SK-N-SH (cell line): Measurements from ENCODE around the gene OSBPL8. TPM values are rescaled to one million over a fixed set of nuclear protein-coding genes. Genes with fewer than 3 reads are reported as not detected.
A peak's percentile ranks its signal among the peaks of the same experiment; 100 is the strongest.
"Not testable (repeated sequence)": the region's sequence is repeated elsewhere in the genome, so short reads cannot be mapped to it uniquely, and the experiment has no call there.

Experiments
- CTCF ChIA-PET: fragments of 300-600, 350-600 bp; formaldehyde crosslinking; extraction: SDS; loops from one replicate; lab custom pipeline; 2021; lab: Yijun Ruan, JAX
- POLR2A ChIA-PET: fragments of 350-600 bp; sonication (Branson Sonifier 250); formaldehyde crosslinking; extraction: SDS; loops from one replicate; lab custom pipeline; 2020; ENCODE audit warnings: antibody characterized with exemption, inconsistent platforms; lab: Yijun Ruan, JAX
- DNase-seq: peaks from one replicate; pipeline ENCODE4 v3.0.0; 2012
- H2AFZ ChIP-seq: fragments of 200-600 bp; sonication (generic); 2 replicates; pipeline ENCODE4 v1.8.1; 2016; ENCODE audit warnings: antibody characterized with exemption, mild to moderate bottlenecking, low read depth
- H3F3A ChIP-seq: fragments of 200-600 bp; sonication (generic); replicated peaks from 2 replicates; pipeline ENCODE3; 2016; ENCODE audit warnings: antibody characterized with exemption, mild to moderate bottlenecking; ENCODE audit not compliant: insufficient read depth
- H3K27ac ChIP-seq, 2 experiments: fragments of 200-500 bp in 1 of 2; fragments of 200-600 bp in 1 of 2; sonication (Bioruptor generic) in 1 of 2; sonication (generic), shearing (Covaris generic) in 1 of 2; 2 replicates each; pipeline versions ENCODE4 v1.5.1 to v1.6.1; 2014 to 2016; ENCODE audit warnings: low read depth in 2 of 2, inconsistent platforms in 1 of 2, low read length in 1 of 2, mild to moderate bottlenecking in 1 of 2, mixed read lengths in 1 of 2
- H3K27me3 ChIP-seq: fragments of 200-600 bp; sonication (generic), shearing (Covaris generic); 2 replicates; pipeline ENCODE4 v1.6.1; 2016; ENCODE audit warnings: mixed run types; ENCODE audit not compliant: insufficient read depth
- H3K36me3 ChIP-seq, 2 experiments: fragments of 200-500 bp in 1 of 2; fragments of 200-600 bp in 1 of 2; sonication (Bioruptor generic) in 1 of 2; sonication (generic) in 1 of 2; replicated peaks in 1 of 2; 2 replicates each; pipeline versions ENCODE3 to v1.5.1; 2014 to 2016; ENCODE audit warnings: low read length in 1 of 2, mild to moderate bottlenecking in 1 of 2; ENCODE audit not compliant: insufficient read depth in 2 of 2, control insufficient read depth in 1 of 2
- H3K4me1 ChIP-seq, 2 experiments: fragments of 200-500 bp in 1 of 2; fragments of 200-600 bp in 1 of 2; sonication (Bioruptor generic) in 1 of 2; sonication (generic), shearing (Covaris generic) in 1 of 2; 2 replicates each; pipeline versions ENCODE4 v1.5.1 to v1.6.1; 2014 to 2016; ENCODE audit warnings: low read depth in 1 of 2, low read length in 1 of 2, mixed run types in 1 of 2; ENCODE audit not compliant: insufficient read depth in 2 of 2, control insufficient read depth in 1 of 2
- H3K4me2 ChIP-seq: fragments of 200-600 bp; sonication (generic), shearing (Covaris generic); 2 replicates; pipeline ENCODE4 v1.6.1; 2017; ENCODE audit warnings: mixed run types
- H3K4me3 ChIP-seq, 2 experiments: fragments of 200-500 bp in 1 of 2; fragments of 200-600 bp in 1 of 2; sonication (Bioruptor generic) in 1 of 2; sonication (generic), shearing (Covaris generic) in 1 of 2; 2 replicates each; pipeline versions ENCODE4 v1.5.1 to v1.8.1; 2014 to 2016; ENCODE audit warnings: low read depth in 2 of 2, inconsistent platforms in 1 of 2, low read length in 1 of 2, mild to moderate bottlenecking in 1 of 2, mixed read lengths in 1 of 2, moderate library complexity in 1 of 2
- H3K79me2 ChIP-seq: fragments of 200-600 bp; sonication (generic); 2 replicates; pipeline ENCODE4 v1.8.1; 2017; ENCODE audit warnings: mild to moderate bottlenecking; ENCODE audit not compliant: insufficient read depth
- H3K9ac ChIP-seq: fragments of 200-600 bp; sonication (generic); 2 replicates; pipeline ENCODE4 v1.6.1; 2017; ENCODE audit warnings: mixed run types
- H3K9me2 ChIP-seq: fragments of 200-600 bp; sonication (generic); 2 replicates; pipeline ENCODE4 v1.6.1; 2017; ENCODE audit warnings: mixed run types
- H3K9me3 ChIP-seq: fragments of 200-600 bp; sonication (generic); 2 replicates; pipeline ENCODE4 v1.6.1; 2017; ENCODE audit warnings: mixed run types, mild to moderate bottlenecking, moderate library complexity
- H4K20me1 ChIP-seq: fragments of 200-600 bp; sonication (generic); 2 replicates; pipeline ENCODE4 v1.6.1; 2017; ENCODE audit warnings: mild to moderate bottlenecking, mixed run types; ENCODE audit not compliant: insufficient read depth
- CHD2 ChIP-seq: fragments of 150-350 bp; IDR thresholded peaks from 2 replicates; pipeline ENCODE4 v1.6.1; 2018; ENCODE audit warnings: low read length; ENCODE audit not compliant: partially characterized antibody
- GABPA ChIP-seq: IDR thresholded peaks from 2 replicates; pipeline ENCODE4 v1.4.0; 2012; ENCODE audit warnings: low read depth, mild to moderate bottlenecking
- MEF2A ChIP-seq: IDR thresholded peaks from 2 replicates; pipeline ENCODE4 v1.4.0; 2012; ENCODE audit warnings: low read depth, borderline replicate concordance
- NFIC ChIP-seq: IDR thresholded peaks from 2 replicates; pipeline ENCODE4 v1.4.0; 2012; ENCODE audit warnings: borderline replicate concordance
- POLR2AphosphoS5 ChIP-seq: IDR thresholded peaks from 2 replicates; pipeline ENCODE4 v1.6.1; 2012; ENCODE audit warnings: low read depth, low read length
- RFX5 ChIP-seq: IDR thresholded peaks from 2 replicates; pipeline ENCODE4 v1.6.1; 2012; ENCODE audit warnings: mild to moderate bottlenecking, improper control_type of control experiment, low read length
- TCF12 ChIP-seq: IDR thresholded peaks from 2 replicates; pipeline ENCODE4 v1.4.0; 2012
- TEAD4 ChIP-seq: IDR thresholded peaks from 2 replicates; pipeline ENCODE4 v1.4.0; 2012; ENCODE audit warnings: mild to moderate bottlenecking, borderline replicate concordance; ENCODE audit not compliant: insufficient read depth
- WGBS: methylation state at CpG from one replicate; pipeline ENCODE4 v1.1.6; 2017; ENCODE audit warnings: low lambda C conversion rate; 5-methylcytosine and 5-hydroxymethylcytosine counted together
- polyA plus RNA-seq, 3 experiments: library from polyadenylated mRNA; depleted of rRNA; stranded (reverse); fragments of >200 nt; gene quantifications; 2 replicates each; pipeline ENCODE4 v1.2.3, GENCODE V29; 2012
- TF ChIP-seq, protein P1 (sequence below): fragments of 150-350 bp; IDR thresholded peaks from 2 replicates; pipeline ENCODE4 v1.6.1; 2016; ENCODE audit warnings: mild to moderate bottlenecking, low read depth, low read length
- TF ChIP-seq, protein P2 (sequence below): IDR thresholded peaks from 2 replicates; pipeline ENCODE4; 2012
- TF ChIP-seq, protein P3 (sequence below): fragments of 200-600 bp; sonication (generic); IDR thresholded peaks from 2 replicates; pipeline ENCODE4 v1.6.1; 2017; ENCODE audit warnings: antibody characterized with exemption, mild to moderate bottlenecking, moderate library complexity
- TF ChIP-seq, protein P4 (sequence below): IDR thresholded peaks from 2 replicates; pipeline ENCODE4 v1.4.0; 2012; ENCODE audit warnings: low read depth, borderline replicate concordance
- TF ChIP-seq, protein P5 (sequence below): IDR thresholded peaks from 2 replicates; pipeline ENCODE4 v1.6.1; 2012; ENCODE audit warnings: mild to moderate bottlenecking, low read depth, low read length, moderate library complexity
- TF ChIP-seq, protein P6 (sequence below): IDR thresholded peaks from 2 replicates; pipeline ENCODE4 v1.4.0; 2012; ENCODE audit warnings: low read depth
- TF ChIP-seq, protein P7 (sequence below): fragments of 150-350 bp; IDR thresholded peaks from 2 replicates; pipeline ENCODE4 v1.6.1; 2017; ENCODE audit warnings: antibody characterized with exemption, low read length, low read depth, borderline replicate concordance

OSBPL8 gene
- polyA plus RNA-seq, 1 of the 3 experiments (the other 2 are of a cell fraction): 10.6 TPM

DNA sequence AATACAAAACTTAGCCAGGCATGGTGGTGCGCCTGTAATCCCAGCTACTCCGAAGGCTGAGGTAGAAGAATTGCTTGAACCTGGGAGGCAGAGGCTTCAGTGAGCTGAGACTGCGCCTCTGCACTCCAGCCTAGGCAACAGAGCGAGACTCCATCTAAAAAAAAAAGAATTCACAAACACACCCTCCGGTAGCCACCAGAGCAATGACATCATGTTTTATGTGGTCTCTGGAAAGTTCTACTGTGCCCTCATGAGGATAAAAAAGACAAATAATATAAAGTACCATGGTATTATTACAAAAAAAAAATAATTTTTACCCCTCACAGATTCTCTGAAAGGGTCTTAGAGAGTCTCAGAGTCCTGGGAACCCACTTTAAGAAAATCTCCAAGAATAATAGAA is 81.5 kb downstream of the OSBPL8 start (continued):
- TF ChIP-seq RFX5: no peak
- TF ChIP-seq, protein P1, sequence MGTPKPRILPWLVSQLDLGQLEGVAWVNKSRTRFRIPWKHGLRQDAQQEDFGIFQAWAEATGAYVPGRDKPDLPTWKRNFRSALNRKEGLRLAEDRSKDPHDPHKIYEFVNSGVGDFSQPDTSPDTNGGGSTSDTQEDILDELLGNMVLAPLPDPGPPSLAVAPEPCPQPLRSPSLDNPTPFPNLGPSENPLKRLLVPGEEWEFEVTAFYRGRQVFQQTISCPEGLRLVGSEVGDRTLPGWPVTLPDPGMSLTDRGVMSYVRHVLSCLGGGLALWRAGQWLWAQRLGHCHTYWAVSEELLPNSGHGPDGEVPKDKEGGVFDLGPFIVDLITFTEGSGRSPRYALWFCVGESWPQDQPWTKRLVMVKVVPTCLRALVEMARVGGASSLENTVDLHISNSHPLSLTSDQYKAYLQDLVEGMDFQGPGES: no peak
- no peak for TF ChIP-seq GABPA
- TF ChIP-seq, protein P2, sequence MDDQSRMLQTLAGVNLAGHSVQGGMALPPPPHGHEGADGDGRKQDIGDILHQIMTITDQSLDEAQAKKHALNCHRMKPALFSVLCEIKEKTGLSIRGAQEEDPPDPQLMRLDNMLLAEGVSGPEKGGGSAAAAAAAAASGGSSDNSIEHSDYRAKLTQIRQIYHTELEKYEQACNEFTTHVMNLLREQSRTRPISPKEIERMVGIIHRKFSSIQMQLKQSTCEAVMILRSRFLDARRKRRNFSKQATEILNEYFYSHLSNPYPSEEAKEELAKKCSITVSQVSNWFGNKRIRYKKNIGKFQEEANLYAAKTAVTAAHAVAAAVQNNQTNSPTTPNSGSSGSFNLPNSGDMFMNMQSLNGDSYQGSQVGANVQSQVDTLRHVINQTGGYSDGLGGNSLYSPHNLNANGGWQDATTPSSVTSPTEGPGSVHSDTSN: no peak
- no peak for TF ChIP-seq TEAD4
- TF ChIP-seq MEF2A: no peak

DNA sequence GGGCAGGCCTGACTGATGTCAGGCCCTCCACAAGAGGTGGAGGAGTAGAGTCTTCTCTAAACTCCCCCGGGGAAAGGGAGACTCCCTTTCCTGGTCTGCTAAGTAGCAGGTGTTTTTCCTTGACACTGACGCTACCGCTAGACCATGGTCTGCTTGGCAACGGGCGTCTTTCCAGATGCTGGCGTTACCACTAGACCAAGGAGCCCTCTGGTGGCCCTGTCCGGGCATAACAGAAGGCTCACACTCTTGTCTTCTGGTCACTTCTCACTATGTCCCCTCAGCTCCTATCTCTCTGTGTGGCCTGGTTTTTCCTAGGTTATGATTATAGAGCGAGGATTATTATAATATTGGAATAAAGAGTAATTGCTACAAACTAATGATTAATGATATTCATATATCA is 86.7 kb downstream of the OSBPL8 start:
- Histone ChIP-seq H3K79me2 (peaks cover 54% of the 10 kb centered on the region), H3F3A (peaks cover 25% of the 10 kb centered on the region), H3K4me1 (peaks cover 2 to 21% of the 10 kb centered on the region in 2 experiments)
- H3K27ac ChIP-seq, H3K9ac ChIP-seq, H3K4me3 ChIP-seq, H3K9me3 ChIP-seq, H3K36me3 ChIP-seq, H3K4me2 ChIP-seq, H4K20me1 ChIP-seq, H3K9me2 ChIP-seq, DNase-seq, H3K27me3 ChIP-seq, POLR2A ChIA-PET, H2AFZ ChIP-seq: not testable (repeated sequence)
- 80% methylated on average over 7 of the region's 8 CpGs for WGBS
- CTCF ChIA-PET: interaction anchor here (0.7 to 1.2 kb wide), 2 partner anchors 7 to 13 kb away, joined by 3 read pairs; no protein-coding TSS in a partner anchor
- TF ChIP-seq, protein P3, sequence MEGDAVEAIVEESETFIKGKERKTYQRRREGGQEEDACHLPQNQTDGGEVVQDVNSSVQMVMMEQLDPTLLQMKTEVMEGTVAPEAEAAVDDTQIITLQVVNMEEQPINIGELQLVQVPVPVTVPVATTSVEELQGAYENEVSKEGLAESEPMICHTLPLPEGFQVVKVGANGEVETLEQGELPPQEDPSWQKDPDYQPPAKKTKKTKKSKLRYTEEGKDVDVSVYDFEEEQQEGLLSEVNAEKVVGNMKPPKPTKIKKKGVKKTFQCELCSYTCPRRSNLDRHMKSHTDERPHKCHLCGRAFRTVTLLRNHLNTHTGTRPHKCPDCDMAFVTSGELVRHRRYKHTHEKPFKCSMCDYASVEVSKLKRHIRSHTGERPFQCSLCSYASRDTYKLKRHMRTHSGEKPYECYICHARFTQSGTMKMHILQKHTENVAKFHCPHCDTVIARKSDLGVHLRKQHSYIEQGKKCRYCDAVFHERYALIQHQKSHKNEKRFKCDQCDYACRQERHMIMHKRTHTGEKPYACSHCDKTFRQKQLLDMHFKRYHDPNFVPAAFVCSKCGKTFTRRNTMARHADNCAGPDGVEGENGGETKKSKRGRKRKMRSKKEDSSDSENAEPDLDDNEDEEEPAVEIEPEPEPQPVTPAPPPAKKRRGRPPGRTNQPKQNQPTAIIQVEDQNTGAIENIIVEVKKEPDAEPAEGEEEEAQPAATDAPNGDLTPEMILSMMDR: peak; percentile 37; the same call in 1 of the 2 replicates

DNA sequence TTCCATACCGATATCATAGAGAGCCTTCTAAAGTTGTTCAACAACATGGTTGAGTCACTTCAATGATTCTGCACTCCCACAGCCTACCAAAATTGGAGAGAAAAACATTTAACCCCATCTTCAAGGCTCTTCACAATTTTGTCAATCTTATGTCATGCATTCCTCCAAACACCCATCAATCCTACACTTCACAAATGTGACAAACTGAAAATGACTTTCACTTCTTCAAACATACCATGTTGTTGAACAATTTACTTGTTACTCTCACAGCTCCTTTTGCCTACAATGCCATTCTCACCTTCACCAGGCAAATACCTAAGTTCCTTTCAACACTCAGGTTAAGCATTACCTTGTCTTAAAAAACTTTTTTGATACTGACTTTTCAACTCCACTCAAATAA is 88.0 kb downstream of the OSBPL8 start:
- CTCF ChIA-PET: interaction anchor here (1.2 kb wide), 1 partner anchor 9 kb away, joined by 3 read pairs; no protein-coding TSS in a partner anchor
- H3K9me3 ChIP-seq: no peaks in the 10 kb centered on the region
- H3K4me1 ChIP-seq: peaks cover 2 to 21% of the 10 kb centered on the region in 2 experiments
- peaks cover 23% of the 10 kb centered on the region for H3F3A ChIP-seq
- H2AFZ ChIP-seq: no peak overlapping the region
- H3K4me3 ChIP-seq: no peak overlapping the region
- WGBS: 86% methylated on average over 1 of the region's 1 CpG
- H4K20me1 ChIP-seq: peaks cover 6% of the 10 kb centered on the region; the same call in 1 of the 2 replicates
- POLR2A ChIA-PET: no interaction called here
- H3K9me2 ChIP-seq: no peaks in the 10 kb centered on the region
- DNase-seq: no peak
- H3K79me2 ChIP-seq: peaks cover 63% of the 10 kb centered on the region
- peaks cover 0 to 4% of the 10 kb centered on the region in 2 experiments for H3K36me3 ChIP-seq
- H3K4me2 ChIP-seq: 0 out of 2 replicates have a peak overlapping the region, but pooled peaks have one; percentile 31
- H3K27ac ChIP-seq: peak overlapping the region in 1 of 2 experiments; percentile 69; a peak in 2 of 4 replicates
- no peak overlapping the region for H3K9ac ChIP-seq
- H3K27me3 ChIP-seq: no peaks in the 10 kb centered on the region
- TF ChIP-seq TCF12 (no peak), MEF2A (no peak), RFX5 (no peak), POLR2AphosphoS5 (no peak), TEAD4 (no peak), NFIC (no peak), GABPA (no peak), CHD2 (no peak)
- TF ChIP-seq, protein P4, sequence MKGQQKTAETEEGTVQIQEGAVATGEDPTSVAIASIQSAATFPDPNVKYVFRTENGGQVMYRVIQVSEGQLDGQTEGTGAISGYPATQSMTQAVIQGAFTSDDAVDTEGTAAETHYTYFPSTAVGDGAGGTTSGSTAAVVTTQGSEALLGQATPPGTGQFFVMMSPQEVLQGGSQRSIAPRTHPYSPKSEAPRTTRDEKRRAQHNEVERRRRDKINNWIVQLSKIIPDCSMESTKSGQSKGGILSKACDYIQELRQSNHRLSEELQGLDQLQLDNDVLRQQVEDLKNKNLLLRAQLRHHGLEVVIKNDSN: no peak
- TF ChIP-seq, protein P5, sequence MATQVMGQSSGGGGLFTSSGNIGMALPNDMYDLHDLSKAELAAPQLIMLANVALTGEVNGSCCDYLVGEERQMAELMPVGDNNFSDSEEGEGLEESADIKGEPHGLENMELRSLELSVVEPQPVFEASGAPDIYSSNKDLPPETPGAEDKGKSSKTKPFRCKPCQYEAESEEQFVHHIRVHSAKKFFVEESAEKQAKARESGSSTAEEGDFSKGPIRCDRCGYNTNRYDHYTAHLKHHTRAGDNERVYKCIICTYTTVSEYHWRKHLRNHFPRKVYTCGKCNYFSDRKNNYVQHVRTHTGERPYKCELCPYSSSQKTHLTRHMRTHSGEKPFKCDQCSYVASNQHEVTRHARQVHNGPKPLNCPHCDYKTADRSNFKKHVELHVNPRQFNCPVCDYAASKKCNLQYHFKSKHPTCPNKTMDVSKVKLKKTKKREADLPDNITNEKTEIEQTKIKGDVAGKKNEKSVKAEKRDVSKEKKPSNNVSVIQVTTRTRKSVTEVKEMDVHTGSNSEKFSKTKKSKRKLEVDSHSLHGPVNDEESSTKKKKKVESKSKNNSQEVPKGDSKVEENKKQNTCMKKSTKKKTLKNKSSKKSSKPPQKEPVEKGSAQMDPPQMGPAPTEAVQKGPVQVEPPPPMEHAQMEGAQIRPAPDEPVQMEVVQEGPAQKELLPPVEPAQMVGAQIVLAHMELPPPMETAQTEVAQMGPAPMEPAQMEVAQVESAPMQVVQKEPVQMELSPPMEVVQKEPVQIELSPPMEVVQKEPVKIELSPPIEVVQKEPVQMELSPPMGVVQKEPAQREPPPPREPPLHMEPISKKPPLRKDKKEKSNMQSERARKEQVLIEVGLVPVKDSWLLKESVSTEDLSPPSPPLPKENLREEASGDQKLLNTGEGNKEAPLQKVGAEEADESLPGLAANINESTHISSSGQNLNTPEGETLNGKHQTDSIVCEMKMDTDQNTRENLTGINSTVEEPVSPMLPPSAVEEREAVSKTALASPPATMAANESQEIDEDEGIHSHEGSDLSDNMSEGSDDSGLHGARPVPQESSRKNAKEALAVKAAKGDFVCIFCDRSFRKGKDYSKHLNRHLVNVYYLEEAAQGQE: no peak
- TF ChIP-seq, protein P6, sequence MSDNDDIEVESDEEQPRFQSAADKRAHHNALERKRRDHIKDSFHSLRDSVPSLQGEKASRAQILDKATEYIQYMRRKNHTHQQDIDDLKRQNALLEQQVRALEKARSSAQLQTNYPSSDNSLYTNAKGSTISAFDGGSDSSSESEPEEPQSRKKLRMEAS: no peak
- TF ChIP-seq, protein P7, sequence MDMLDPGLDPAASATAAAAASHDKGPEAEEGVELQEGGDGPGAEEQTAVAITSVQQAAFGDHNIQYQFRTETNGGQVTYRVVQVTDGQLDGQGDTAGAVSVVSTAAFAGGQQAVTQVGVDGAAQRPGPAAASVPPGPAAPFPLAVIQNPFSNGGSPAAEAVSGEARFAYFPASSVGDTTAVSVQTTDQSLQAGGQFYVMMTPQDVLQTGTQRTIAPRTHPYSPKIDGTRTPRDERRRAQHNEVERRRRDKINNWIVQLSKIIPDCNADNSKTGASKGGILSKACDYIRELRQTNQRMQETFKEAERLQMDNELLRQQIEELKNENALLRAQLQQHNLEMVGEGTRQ: no peak
